Measurements from ENCODE around the gene VANGL2.

Gene VANGL2

DNA sequence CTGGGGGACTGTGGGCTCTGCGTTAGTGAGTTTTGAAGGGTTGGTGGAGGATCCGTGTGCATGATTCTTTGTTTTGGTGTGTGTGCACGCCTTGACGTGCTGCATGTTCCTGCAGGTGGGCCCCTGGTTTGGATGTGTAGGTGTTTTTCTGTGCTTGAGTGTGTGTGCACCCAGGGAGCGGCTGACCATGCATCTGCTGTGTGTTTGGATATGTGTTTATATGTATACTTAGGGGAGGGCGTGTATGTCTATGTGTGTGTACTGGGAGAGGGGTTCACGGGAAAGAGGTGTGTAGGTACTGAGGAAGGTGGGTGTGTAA, 1.1 kb downstream of the VANGL2 start:
- peak overlapping the region; percentile 40 for H3K4me3 ChIP-seq (ENCODE audit: low read length)
- H3K9me3 ChIP-seq (ENCODE audit: control insufficient read depth, low read length): no peaks in the 10 kb centered on the region

DNA sequence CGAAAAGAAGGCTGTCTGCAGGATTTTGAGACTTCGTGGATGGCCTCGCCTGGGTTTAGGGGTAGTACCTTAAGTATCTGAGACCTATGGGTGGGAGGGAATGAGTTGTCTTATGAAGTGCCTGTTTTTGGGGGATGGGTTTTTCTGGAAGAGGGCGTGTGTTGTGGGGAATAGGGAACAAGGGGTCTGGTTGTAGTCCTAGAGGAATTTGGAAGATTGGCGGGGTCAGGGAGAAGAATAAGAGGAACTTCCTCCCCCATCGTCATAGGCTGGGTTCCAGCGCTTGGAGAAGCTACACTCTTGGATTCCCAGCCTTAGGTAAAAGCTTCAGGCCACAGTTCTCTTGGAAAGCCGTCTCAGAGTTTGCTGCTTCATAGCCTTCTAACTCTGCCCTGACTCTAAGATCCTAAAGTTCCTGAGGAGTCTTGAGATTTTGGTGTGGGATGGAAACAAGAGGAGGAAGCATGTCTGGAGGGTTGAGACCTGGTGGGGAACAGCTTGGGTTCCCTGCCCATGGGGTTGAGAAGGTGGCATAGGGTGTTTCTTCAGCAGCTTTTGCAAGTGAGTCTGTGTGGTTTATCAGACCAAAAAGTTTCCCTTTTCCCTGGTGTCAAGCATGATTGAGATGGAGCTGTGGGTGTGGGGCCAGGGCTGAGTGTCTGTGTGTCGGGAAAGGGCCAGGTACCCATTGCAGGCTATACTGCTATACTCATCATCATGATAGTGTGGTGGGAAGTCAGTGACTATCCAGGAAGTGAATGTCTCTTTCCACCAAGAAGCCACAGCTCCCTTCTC, 1.8 kb downstream of the VANGL2 start:
- H3K9me3 ChIP-seq (ENCODE audit: control insufficient read depth, low read length): no peaks in the 10 kb centered on the region
- H3K36me3 ChIP-seq (ENCODE audit: control insufficient read depth, insufficient read depth, low read length): no peaks in the 10 kb centered on the region
- peaks cover 14% of the 10 kb centered on the region for H3K27me3 ChIP-seq (ENCODE audit: control insufficient read depth, insufficient read depth, low read length)
- H3K4me1 ChIP-seq (ENCODE audit: control insufficient read depth, insufficient read depth, low read length): peaks cover 21% of the 10 kb centered on the region
- no peak overlapping the region for H3K4me3 ChIP-seq (ENCODE audit: low read length)
- H3K9ac ChIP-seq (ENCODE audit: low read length): no peak overlapping the region

More for the DNA sequence above, 1.1 kb downstream of the VANGL2 start:
- Histone ChIP-seq H3K4me1 (ENCODE audit: control insufficient read depth, insufficient read depth, low read length) (peaks cover 20% of the 10 kb centered on the region), H3K9ac (ENCODE audit: low read length) (peak overlapping the region; percentile 80), H3K36me3 (ENCODE audit: control insufficient read depth, insufficient read depth, low read length) (no peaks in the 10 kb centered on the region), H3K27me3 (ENCODE audit: control insufficient read depth, insufficient read depth, low read length) (peaks cover 14% of the 10 kb centered on the region)

DNA sequence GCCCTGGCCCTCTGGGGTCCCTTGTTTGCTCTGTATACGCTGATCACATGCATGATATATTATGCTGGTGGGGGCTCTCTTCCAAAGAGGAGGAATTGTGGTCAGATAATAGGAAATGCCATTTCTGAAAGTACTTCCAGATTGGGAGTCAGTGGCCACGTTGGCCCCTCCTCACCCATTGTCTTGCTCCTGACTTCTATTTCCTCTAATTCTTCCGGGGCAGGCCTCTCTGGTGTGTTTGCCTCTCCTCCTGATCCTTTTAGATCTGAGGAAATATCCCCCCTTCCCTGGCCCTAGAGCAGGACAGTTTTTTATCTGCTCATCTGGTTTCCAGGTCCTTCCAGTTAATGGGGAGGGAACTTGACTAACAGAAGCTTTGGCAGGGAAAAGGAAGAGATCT, 2.9 kb downstream of the VANGL2 start:
- Histone ChIP-seq H3K9me3 (ENCODE audit: control insufficient read depth, low read length) (no peaks in the 10 kb centered on the region), H3K36me3 (ENCODE audit: control insufficient read depth, insufficient read depth, low read length) (no peaks in the 10 kb centered on the region), H3K27me3 (ENCODE audit: control insufficient read depth, insufficient read depth, low read length) (peaks cover 14% of the 10 kb centered on the region), H3K9ac (ENCODE audit: low read length) (no peak overlapping the region), H3K4me3 (ENCODE audit: low read length) (no peak overlapping the region), H3K4me1 (ENCODE audit: control insufficient read depth, insufficient read depth, low read length) (peaks cover 31% of the 10 kb centered on the region)

DNA sequence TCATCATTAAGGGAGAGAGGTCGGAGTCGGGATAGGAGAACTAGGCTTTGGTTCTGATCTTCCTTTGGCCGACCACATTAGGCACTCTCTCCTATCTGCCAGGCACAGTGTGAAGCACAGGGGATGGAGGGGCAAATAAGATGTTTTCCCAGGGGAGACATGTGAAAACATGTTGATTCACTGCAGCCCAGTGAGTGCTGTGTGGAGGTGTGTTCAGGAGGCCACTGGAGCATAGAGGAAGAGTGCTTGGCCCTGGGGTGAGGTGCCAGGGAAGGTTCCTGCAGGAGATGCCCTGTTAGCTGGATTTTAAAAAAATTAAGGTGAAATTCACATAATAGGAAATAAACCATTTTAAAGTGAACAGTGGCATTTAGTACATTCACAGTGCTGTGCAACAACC, 3.7 kb downstream of the VANGL2 start:
- peaks cover 14% of the 10 kb centered on the region for H3K27me3 ChIP-seq (ENCODE audit: control insufficient read depth, insufficient read depth, low read length)
- H3K36me3 ChIP-seq (ENCODE audit: control insufficient read depth, insufficient read depth, low read length): no peaks in the 10 kb centered on the region
- peaks cover 40% of the 10 kb centered on the region for H3K4me1 ChIP-seq (ENCODE audit: control insufficient read depth, insufficient read depth, low read length)
- no peaks in the 10 kb centered on the region for H3K9me3 ChIP-seq (ENCODE audit: control insufficient read depth, low read length)
- H3K9ac ChIP-seq (ENCODE audit: low read length): no peak overlapping the region
- H3K4me3 ChIP-seq (ENCODE audit: low read length): no peak overlapping the region

DNA sequence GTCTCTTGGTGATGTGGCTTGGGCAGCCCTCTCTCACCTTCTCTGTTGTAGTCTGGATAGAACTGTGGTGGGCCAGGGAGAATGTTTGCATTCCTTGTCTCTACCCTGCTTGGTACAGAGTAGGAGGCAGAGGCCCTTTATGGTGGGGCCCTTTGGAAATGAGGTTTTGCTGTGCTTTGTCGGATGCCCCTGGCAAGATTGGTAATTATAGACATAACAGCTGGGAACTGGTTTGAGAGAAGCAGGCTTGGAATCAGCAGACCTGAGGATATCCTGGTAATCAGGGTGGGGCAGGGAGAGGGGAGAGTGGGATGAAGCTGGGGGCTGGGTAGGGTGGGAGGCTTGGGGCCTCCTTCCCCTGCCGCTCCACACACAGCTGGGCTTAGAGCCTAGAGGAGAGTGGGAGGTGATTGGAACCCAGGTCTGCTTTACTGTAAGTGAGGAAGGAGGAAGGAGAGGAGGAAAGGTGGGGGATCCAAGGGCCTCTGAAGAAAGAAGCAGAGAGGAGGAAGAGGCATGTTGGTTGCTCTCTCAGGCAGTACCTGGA, 5.0 kb downstream of the VANGL2 start:
- Histone ChIP-seq H3K9me3 (ENCODE audit: control insufficient read depth, low read length) (no peaks in the 10 kb centered on the region), H3K36me3 (ENCODE audit: control insufficient read depth, insufficient read depth, low read length) (no peaks in the 10 kb centered on the region), H3K4me1 (ENCODE audit: control insufficient read depth, insufficient read depth, low read length) (peaks cover 45% of the 10 kb centered on the region), H3K4me3 (ENCODE audit: low read length) (no peak overlapping the region), H3K9ac (ENCODE audit: low read length) (no peak overlapping the region), H3K27me3 (ENCODE audit: control insufficient read depth, insufficient read depth, low read length) (peaks cover 8% of the 10 kb centered on the region)

DNA sequence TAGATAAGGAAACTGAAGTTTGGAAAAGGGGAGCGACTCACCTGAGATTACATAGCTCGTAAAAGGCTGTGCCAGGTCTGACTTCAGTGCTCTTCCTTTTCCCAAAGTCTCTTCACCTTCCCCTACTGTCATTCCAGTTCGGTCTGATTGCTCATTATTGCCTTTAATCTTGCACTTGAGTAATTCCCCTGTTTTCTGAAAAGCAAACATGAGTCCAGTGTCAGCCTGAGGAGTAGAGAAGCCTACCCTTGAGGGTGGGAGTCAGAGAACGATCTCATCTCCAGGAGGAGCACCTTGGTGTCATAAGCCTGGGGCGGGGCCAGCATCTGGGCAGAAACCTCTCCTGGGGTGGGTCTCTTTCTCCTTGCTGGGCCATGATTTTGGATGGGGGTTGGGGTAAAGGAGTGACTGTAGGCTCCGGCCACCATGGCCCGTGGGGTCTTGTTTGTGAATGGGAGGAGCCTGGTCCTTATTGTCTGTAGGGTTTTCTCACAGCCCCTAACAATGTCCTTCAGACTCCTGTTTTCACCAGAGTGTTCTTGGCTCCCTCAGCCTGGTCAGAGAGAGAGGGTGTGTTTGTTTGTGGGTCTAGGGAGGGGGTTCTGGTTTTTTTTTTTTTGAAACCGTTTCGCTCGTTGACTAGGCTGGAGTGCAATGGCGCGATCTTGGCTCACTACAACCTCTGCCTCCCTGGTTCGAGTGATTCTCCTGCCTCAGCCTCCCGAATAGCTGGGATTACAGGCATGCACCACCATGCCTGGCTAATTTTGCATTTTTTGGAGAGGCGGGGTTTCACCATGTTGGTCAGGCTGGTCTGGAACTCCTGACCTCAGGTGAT, 6.0 kb downstream of the VANGL2 start:
- peaks cover 43% of the 10 kb centered on the region for H3K4me1 ChIP-seq (ENCODE audit: control insufficient read depth, insufficient read depth, low read length)
- H3K9ac ChIP-seq (ENCODE audit: low read length): no peak overlapping the region
- no peaks in the 10 kb centered on the region for H3K36me3 ChIP-seq (ENCODE audit: control insufficient read depth, insufficient read depth, low read length)
- H3K4me3 ChIP-seq (ENCODE audit: low read length): no peak overlapping the region
- H3K27me3 ChIP-seq (ENCODE audit: control insufficient read depth, insufficient read depth, low read length): no peaks in the 10 kb centered on the region
- no peaks in the 10 kb centered on the region for H3K9me3 ChIP-seq (ENCODE audit: control insufficient read depth, low read length)

DNA sequence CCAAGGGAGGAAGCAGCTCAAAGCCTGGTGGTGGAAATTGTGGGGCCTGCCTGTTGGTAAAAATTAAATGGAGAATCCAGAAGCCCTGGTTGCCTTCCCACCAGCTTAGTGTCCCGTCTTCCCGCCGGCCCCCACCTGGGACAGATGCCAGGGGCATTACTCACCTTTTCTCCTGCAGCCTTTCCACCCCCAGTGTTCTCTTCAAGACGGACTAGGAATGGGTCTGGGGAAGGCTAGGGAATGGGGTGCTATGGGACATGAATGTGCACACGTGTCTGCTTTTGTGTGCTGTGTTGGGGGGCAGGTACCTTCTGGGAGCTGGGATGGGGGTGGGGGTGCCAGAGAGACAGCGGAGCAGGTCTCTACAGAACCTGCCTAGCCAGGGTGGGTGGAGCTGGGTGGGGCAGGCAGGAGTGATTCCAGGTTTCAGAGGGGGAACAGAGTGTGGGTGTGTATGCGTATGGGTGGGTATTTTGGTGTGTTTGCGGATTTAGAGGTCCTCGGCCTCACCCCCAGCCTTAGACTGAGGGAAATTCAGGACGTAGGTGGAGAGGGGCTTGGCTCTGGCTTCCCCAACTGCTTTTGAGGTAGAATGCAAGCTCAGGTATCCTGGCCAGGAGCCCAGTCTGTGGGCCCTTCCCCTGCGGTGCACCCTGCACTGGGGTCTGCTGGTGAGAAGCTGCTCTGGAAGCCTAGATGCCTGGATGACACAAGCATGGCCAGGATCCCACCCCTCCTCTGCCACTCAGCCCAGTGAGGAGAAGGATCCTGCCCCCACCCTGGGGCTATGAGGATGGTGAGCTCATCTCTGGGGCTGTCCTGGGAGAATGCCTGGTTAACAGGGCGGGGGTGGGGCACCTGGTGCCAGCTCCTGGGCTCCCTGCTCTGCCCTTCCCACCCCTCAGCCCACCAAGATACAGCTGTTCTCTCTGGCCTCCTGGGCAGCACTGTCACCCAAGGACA, 7.8 kb downstream of the VANGL2 start:
- H3K27me3 ChIP-seq (ENCODE audit: control insufficient read depth, insufficient read depth, low read length): no peaks in the 10 kb centered on the region
- no peaks in the 10 kb centered on the region for H3K9me3 ChIP-seq (ENCODE audit: control insufficient read depth, low read length)
- H3K4me1 ChIP-seq (ENCODE audit: control insufficient read depth, insufficient read depth, low read length): peaks cover 41% of the 10 kb centered on the region
- H3K4me3 ChIP-seq (ENCODE audit: low read length): no peak overlapping the region
- no peak overlapping the region for H3K9ac ChIP-seq (ENCODE audit: low read length)
- H3K36me3 ChIP-seq (ENCODE audit: control insufficient read depth, insufficient read depth, low read length): no peaks in the 10 kb centered on the region

DNA sequence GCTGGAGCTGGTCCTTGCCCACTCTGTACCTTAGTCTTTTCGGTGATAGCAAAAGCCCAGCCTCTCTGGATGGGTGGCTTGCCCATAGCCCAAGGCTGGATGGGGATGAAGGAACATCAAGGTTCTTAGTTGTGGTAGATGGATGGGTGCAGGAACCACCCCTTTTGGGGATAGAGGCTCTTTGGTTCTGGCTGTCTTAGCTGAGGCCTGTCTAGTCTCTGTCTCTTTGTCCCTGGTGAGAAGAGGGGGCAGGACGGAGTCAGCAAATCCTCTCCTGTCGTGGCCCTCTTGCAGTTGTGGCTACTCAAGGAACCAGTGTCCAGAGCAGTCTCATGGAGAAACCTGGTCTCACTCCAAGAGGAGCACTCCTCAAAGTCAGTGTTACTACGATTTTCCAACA, 8.5 kb downstream of the VANGL2 start:
- H3K4me3 ChIP-seq (ENCODE audit: low read length): no peak overlapping the region
- no peaks in the 10 kb centered on the region for H3K27me3 ChIP-seq (ENCODE audit: control insufficient read depth, insufficient read depth, low read length)
- no peaks in the 10 kb centered on the region for H3K9me3 ChIP-seq (ENCODE audit: control insufficient read depth, low read length)
- no peak overlapping the region for H3K9ac ChIP-seq (ENCODE audit: low read length)
- peaks cover 41% of the 10 kb centered on the region for H3K4me1 ChIP-seq (ENCODE audit: control insufficient read depth, insufficient read depth, low read length)
- H3K36me3 ChIP-seq (ENCODE audit: control insufficient read depth, insufficient read depth, low read length): no peaks in the 10 kb centered on the region

DNA sequence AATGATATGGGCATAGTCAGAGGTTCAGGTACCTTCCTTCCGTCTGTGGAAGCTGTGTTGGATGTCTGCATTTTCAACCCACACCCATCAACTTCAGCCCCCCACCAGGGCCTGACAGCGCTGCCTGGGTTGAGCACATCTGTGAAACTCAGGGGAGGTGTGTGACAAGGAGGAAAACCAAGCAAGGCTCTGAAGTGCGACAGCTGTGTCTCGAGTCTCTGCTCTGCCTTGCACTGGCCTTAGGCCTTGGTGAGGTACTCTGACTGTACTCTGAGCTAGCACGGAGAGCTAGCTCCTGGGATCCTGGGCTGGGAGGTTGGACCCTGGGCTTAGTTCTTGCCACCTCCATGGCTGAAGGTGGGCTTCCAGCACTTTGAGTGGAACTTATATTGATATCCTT, 9.1 kb downstream of the VANGL2 start:
- Histone ChIP-seq H3K36me3 (ENCODE audit: control insufficient read depth, insufficient read depth, low read length) (no peaks in the 10 kb centered on the region), H3K9ac (ENCODE audit: low read length) (no peak overlapping the region), H3K4me1 (ENCODE audit: control insufficient read depth, insufficient read depth, low read length) (peaks cover 41% of the 10 kb centered on the region), H3K27me3 (ENCODE audit: control insufficient read depth, insufficient read depth, low read length) (no peaks in the 10 kb centered on the region), H3K9me3 (ENCODE audit: control insufficient read depth, low read length) (no peaks in the 10 kb centered on the region), H3K4me3 (ENCODE audit: low read length) (no peak overlapping the region)

DNA sequence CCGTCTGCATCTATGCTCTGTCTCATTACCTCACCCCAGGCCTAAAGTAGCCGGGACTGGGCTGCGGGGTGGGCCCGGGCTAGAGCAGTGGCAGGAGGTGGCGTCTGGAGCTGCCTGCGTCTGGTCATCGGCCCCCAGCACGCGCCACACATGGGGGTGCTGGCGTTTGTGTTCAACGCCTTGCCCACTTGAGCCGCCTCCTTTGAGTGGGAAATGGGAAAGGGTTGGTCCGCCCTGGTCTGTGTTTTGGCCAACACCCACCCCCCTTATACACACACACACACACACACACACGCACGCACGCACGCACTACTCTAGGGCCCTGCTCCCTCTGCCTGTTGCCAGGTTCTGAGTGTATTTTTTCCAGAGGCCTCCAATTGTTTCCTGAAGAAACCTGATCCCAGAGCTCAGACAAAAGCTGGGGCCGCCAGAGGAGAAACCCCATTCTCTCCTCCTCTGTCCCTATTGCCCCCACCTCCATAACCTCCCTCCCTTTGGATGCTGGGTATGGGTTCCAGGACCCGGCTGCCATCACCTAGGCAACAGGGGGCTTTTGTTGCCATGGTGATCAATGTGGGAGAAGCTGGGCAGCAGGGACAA, 10.1 kb downstream of the VANGL2 start:
- Histone ChIP-seq H3K9ac (ENCODE audit: low read length) (peak overlapping the region; percentile 15), H3K4me1 (ENCODE audit: control insufficient read depth, insufficient read depth, low read length) (peaks cover 41% of the 10 kb centered on the region), H3K4me3 (ENCODE audit: low read length) (no peak overlapping the region), H3K27me3 (ENCODE audit: control insufficient read depth, insufficient read depth, low read length) (no peaks in the 10 kb centered on the region), H3K36me3 (ENCODE audit: control insufficient read depth, insufficient read depth, low read length) (no peaks in the 10 kb centered on the region), H3K9me3 (ENCODE audit: control insufficient read depth, low read length) (no peaks in the 10 kb centered on the region)

DNA sequence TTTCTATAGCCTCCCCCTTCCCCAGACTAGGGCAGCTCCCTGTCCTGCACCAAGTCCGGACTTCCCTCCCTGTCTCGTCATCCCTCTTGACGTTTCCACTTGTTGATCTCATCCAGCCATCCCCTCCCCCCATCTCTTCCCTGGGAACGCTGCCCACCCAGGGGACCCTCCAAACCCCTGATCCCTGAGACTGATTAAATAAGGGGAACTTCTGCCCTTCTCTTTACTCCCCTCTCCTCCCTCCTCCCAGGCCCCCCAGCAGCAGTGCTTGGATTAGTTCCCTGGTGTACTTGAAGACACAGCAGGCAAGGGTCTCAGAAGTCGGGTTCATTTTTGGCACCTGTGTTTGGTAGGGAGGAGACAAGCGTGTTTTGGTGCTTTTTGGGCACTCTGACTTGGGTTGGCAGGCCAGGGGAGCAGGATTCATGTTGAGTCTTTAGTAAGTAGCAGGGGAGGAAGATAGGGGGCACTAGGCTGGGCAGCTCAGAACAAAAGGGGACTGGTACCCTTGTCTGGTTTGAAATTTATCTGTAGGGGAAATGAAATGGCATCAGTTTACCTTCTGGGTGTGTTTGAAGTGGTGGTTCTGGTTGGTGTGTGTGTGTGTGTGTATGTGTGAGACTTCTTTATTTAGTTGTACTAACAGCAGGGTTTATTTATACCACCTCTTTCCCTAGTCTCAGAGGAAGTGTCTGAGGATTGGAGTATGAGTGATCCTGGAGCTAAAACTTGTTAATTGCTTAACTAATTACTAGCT, 11.1 kb downstream of the VANGL2 start:
- H3K36me3 ChIP-seq (ENCODE audit: control insufficient read depth, insufficient read depth, low read length): no peaks in the 10 kb centered on the region
- no peaks in the 10 kb centered on the region for H3K27me3 ChIP-seq (ENCODE audit: control insufficient read depth, insufficient read depth, low read length)
- no peak overlapping the region for H3K4me3 ChIP-seq (ENCODE audit: low read length)
- H3K9ac ChIP-seq (ENCODE audit: low read length): peak overlapping the region; percentile 39
- peaks cover 34% of the 10 kb centered on the region for H3K4me1 ChIP-seq (ENCODE audit: control insufficient read depth, insufficient read depth, low read length)
- H3K9me3 ChIP-seq (ENCODE audit: control insufficient read depth, low read length): no peaks in the 10 kb centered on the region

All from mucosa of stomach (tissue), 1 donor.